ENCODE data around the gene PPP2R2C. TPM values are rescaled to one million over a fixed set of nuclear protein-coding genes. Genes with fewer than 3 reads are reported as not detected.

PPP2R2C gene
- 0.24 TPM in 1 of 2 replicates, not detected in the other for total RNA-seq

DNA sequence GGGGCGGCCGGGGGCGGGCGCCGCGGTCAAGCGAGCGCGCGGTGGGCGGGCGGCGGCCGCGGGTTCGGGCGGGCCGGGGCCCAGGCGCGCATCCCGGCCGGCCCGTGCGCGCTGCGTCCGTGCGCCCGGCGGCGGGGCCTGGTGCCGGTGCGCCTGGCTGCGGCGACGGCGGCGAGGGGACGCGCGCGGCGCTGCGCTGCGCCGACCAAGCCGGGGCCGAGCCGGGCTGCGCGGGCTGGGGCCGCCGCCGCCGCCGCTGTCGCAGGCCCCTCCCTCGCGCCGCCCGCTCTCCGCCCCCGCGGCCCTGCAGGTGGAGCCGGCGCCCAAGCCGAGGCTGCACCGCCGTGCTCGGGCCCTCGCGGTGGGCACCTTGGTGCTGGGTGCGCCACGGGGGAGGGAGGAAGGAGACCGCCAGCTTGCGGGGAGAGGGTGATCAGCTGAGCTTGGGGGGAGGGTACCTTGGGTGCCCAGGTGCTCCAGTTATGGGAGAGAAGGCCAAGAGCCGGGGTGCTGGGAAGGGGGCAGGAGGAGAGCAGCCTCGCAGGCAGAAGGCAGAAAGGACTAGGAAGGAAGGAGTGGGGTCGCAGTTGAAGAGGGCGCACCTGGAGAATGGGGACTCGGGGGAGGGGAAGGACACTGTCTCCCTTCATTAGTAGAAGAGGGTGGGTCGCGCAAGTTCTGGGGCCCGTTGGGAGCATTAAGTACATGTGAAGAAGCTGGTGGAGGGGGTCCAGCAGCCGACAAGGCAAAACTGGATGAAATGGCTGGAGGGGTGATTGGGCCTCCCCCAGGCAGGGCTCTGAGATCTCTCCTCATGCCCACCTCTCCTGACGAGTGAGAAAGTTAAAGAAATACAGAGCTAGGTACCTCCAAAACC, at the start of gene PPP2R2C:
Gene PPP2R2C (minus strand): TSS at position 228 of the 877 bp plus-strand sequence. CDS start 385 bp downstream, outside the sequence.

Other genes starting within 250 kb of the PPP2R2C start
- 23.5 and 30.5 TPM in 2 replicates for gene WFS1, start 202.8 kb downstream of the PPP2R2C start, total RNA-seq
- 34.6 and 35.9 TPM in 2 replicates for gene MAN2B2, start 102.6 kb upstream of the PPP2R2C start, total RNA-seq
- gene MRFAP1, start 168.1 kb upstream of the PPP2R2C start, total RNA-seq: 74.6 and 92.4 TPM in 2 replicates
- not detected in 2 replicates for gene S100P, start 221.3 kb upstream of the PPP2R2C start, total RNA-seq
- gene MRFAP1L1, start 237.3 kb upstream of the PPP2R2C start, total RNA-seq: 34.7 and 44.6 TPM in 2 replicates
- gene BLOC1S4, start 243.6 kb upstream of the PPP2R2C start, total RNA-seq: 14.9 and 17.7 TPM in 2 replicates

Measured in hair follicle dermal papilla cell (primary cell).